ENCODE measurements around the gene AATF.

- no peak for TF ChIP-seq CTCF (IDR thresholded peaks at IDR 0.05)
- TF ChIP-seq CREM (CRISPR knock-in tag; IDR thresholded peaks at IDR 0.05), result no peak
- no peak for TF ChIP-seq ETV6 (CRISPR knock-in tag; IDR thresholded peaks at IDR 0.05)
- TF ChIP-seq TEAD4 (CRISPR knock-in tag; IDR thresholded peaks at IDR 0.05), result no peak
- TF ChIP-seq E2F5 (CRISPR knock-in tag; IDR thresholded peaks at IDR 0.05), result no peak
- TF ChIP-seq ATF3 (CRISPR knock-in tag; conservative IDR thresholded peaks at IDR 0.05), result no peak
- no peak for TF ChIP-seq ZNF219 (CRISPR knock-in tag; IDR thresholded peaks at IDR 0.05; ENCODE audit: borderline replicate concordance)
- TF ChIP-seq ERG (CRISPR knock-in tag; IDR thresholded peaks at IDR 0.05), result no peak
- TF ChIP-seq FOXP4 (CRISPR knock-in tag; IDR thresholded peaks at IDR 0.05), result no peak
- no peak for TF ChIP-seq JUN (CRISPR knock-in tag; IDR thresholded peaks at IDR 0.05)
- no peak for TF ChIP-seq SP1 (CRISPR knock-in tag; conservative IDR thresholded peaks at IDR 0.05)
- no peak for TF ChIP-seq MXD4 (CRISPR knock-in tag; IDR thresholded peaks at IDR 0.05; ENCODE audit: borderline replicate concordance)
These were observed 141.2 kb downstream of the AATF start for GRCh38 chr17:37089956-37090355.

Data from WTC11 (cell line).